ENCODE results near the gene DTYMK. TPM values are rescaled to one million over a fixed set of nuclear protein-coding genes. Genes with fewer than 3 reads are reported as not detected.

The DTYMK gene
- total and polyA plus RNA-seq, 2 donors (not counting 3 experiments of a cell fraction or from before 2014, with no cell fraction given): 67.0 to 104 TPM

DNA sequence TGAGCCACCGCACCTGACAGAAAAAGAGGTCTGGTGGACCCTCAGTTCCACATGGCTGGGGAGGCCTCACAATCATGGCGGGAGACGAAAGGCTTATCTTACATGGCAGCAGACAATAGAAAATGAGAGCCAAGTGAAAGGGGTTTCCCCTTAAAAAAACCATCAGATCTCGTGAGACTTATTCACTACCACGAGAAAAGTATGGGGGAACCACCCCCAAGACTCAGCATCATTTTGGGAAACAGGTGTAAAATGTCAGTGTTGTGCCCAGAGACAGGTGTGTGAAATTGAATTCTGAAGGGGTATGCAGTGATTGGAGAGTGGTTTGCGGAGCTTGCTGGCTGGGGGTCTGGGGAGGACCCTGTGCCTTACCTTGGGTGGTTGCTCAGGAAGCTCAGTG, 43.3 kb upstream of the DTYMK start:
- no peak for FAIRE-seq
- CTCF ChIA-PET: interaction anchor here (5.2 kb wide), 1 partner anchor 28 kb away, joined by 41 read pairs; the partner anchor contains the start of gene ING5

More for the DNA sequence above, 43.3 kb upstream of the DTYMK start:
- Histone ChIP-seq H3K9me1 (replicated peaks; ENCODE audit: control insufficient read depth, extremely low read depth, insufficient read depth, low read length) (no peaks in the 10 kb centered on the region), H3K27ac (ENCODE audit: insufficient read depth, low read depth, low read length) (no peak overlapping the region), H3K9ac (replicated peaks; ENCODE audit: extremely low read depth, insufficient read depth, low read length) (no peak overlapping the region), H3K36me3 (ENCODE audit: control insufficient read depth in 2 of 2, extremely low read depth in 1 of 2, insufficient read depth in 2 of 2, low read length in 2 of 2) (no peaks in the 10 kb centered on the region), H3K4me2 (ENCODE audit: insufficient read depth, low read length) (no peak overlapping the region), H3K27me3 (ENCODE audit: control insufficient read depth in 2 of 2, insufficient read depth in 2 of 2, low read length in 2 of 2) (no peaks in the 10 kb centered on the region), H3K9me3 (replicated peaks; ENCODE audit: control insufficient read depth, insufficient read depth, low read length) (no peaks in the 10 kb centered on the region), H2AFZ (ENCODE audit: low read depth, low read length) (no peak overlapping the region), H4K20me1 (replicated peaks; ENCODE audit: control insufficient read depth, extremely low read depth, insufficient read depth, low read length) (no peaks in the 10 kb centered on the region), H3K4me3 (replicated peaks in 1 of 3; ENCODE audit: insufficient read depth in 1 of 3, low read depth in 1 of 3, low read length in 3 of 3) (no peak overlapping the region), H3K4me1 (ENCODE audit: control insufficient read depth, extremely low read depth, insufficient read depth, low read length) (peaks cover 11% of the 10 kb centered on the region), H3K79me2 (ENCODE audit: control insufficient read depth, insufficient read depth, low read length) (no peaks in the 10 kb centered on the region)
- intact Hi-C loops (cut with micrococcal nuclease) (loop anchor here (5.0 kb wide), 2 partner anchors 43 to 583 kb away; partner anchors contain the start of genes DTYMK and PASK), dilution Hi-C loops (cut with MboI; ENCODE audit: extremely low pct_ligation_motif_present, low sequenced_read_pairs) (no loop called here)
- POLR2A ChIA-PET: no interaction called here
- TF ChIP-seq POLR2A (IDR thresholded peaks at IDR 0.05; ENCODE audit: low read depth, low read length) (no peak), MYC (IDR thresholded peaks at IDR 0.05; ENCODE audit: low read depth, low read length) (no peak), GATA2 (IDR thresholded peaks at IDR 0.05; ENCODE audit: insufficient read depth, insufficient read length, low read depth, low read length) (no peak), EZH2 (IDR thresholded peaks at IDR 0.05; ENCODE audit: borderline replicate concordance, low read depth, low read length, severe bottlenecking) (no peak), JUN (IDR thresholded peaks at IDR 0.05; ENCODE audit: borderline replicate concordance, insufficient read depth, insufficient read length, low read depth) (no peak), POLR2AphosphoS5 (IDR thresholded peaks at IDR 0.05; ENCODE audit: insufficient read depth, low read depth, low read length) (no peak), FOS (IDR thresholded peaks at IDR 0.05; ENCODE audit: borderline replicate concordance, insufficient read depth, low read length) (no peak)
- TF ChIP-seq, protein P1, sequence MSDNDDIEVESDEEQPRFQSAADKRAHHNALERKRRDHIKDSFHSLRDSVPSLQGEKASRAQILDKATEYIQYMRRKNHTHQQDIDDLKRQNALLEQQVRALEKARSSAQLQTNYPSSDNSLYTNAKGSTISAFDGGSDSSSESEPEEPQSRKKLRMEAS (IDR thresholded peaks at IDR 0.05; ENCODE audit: insufficient read depth, insufficient read length): no peak
- TF ChIP-seq, protein P2, sequence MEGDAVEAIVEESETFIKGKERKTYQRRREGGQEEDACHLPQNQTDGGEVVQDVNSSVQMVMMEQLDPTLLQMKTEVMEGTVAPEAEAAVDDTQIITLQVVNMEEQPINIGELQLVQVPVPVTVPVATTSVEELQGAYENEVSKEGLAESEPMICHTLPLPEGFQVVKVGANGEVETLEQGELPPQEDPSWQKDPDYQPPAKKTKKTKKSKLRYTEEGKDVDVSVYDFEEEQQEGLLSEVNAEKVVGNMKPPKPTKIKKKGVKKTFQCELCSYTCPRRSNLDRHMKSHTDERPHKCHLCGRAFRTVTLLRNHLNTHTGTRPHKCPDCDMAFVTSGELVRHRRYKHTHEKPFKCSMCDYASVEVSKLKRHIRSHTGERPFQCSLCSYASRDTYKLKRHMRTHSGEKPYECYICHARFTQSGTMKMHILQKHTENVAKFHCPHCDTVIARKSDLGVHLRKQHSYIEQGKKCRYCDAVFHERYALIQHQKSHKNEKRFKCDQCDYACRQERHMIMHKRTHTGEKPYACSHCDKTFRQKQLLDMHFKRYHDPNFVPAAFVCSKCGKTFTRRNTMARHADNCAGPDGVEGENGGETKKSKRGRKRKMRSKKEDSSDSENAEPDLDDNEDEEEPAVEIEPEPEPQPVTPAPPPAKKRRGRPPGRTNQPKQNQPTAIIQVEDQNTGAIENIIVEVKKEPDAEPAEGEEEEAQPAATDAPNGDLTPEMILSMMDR (IDR thresholded peaks at IDR 0.05; ENCODE audit: extremely low read depth in 1 of 2, insufficient read depth in 1 of 2, low read depth in 1 of 2, low read length in 2 of 2): no peak
- DNase-seq (ENCODE audit: low read depth, low spot score): no peak
- BruUV-seq (replicated peaks): no TSS peak
